AG04450 (cell line): ENCODE measurements around the gene ACHE. TPM values are rescaled to one million over a fixed set of nuclear protein-coding genes. Genes with fewer than 3 reads are reported as not detected.

Experiments
- CTCF ChIA-PET: fragments of 300-600, 350-600 bp; formaldehyde crosslinking; extraction: SDS; loops from one replicate; lab custom pipeline; 2022; ENCODE audit warnings: antibody characterized with exemption, inconsistent platforms; lab: Charles Lee
- POLR2A ChIA-PET: fragments of 350-600 bp; formaldehyde crosslinking; extraction: SDS; loops from one replicate; lab custom pipeline; 2021; ENCODE audit warnings: antibody characterized with exemption, inconsistent platforms; lab: Yijun Ruan, JAX
- DNase-seq: peaks from one replicate; pipeline ENCODE4 v3.0.0-alpha.2; 2011; ENCODE audit warnings: low read depth, low spot score
- H3K27ac ChIP-seq: one replicate; pipeline ENCODE4 v1.5.1; 2012; ENCODE audit warnings: low read depth, low read length, control low read depth
- H3K27me3 ChIP-seq: one replicate; pipeline ENCODE4 v1.6.0; 2012; ENCODE audit warnings: low read length; ENCODE audit not compliant: control insufficient read depth, insufficient read depth
- H3K4me3 ChIP-seq: 2 replicates; pipeline ENCODE4 v1.5.1; 2011; ENCODE audit warnings: mild to moderate bottlenecking, low read depth, low read length, control low read depth
- H3K9me3 ChIP-seq: 2 replicates; pipeline ENCODE4 v1.5.1; 2012; ENCODE audit warnings: low read length; ENCODE audit not compliant: control insufficient read depth, insufficient read depth
- CTCF ChIP-seq: IDR thresholded peaks from 2 replicates; pipeline ENCODE4 v1.5.1; 2011; ENCODE audit warnings: low read depth, low read length, control low read depth, inconsistent platforms
- polyA plus RNA-seq: library from polyadenylated mRNA; depleted of rRNA; stranded (reverse); fragments of >200 nt; gene quantifications from 2 replicates; pipeline ENCODE4 v1.2.3, GENCODE V29; 2011

The ACHE gene
- polyA plus RNA-seq, 1 experiment: 0.24 TPM

GRCh38 chr7:100896732-100897608 is 1.3 kb upstream of the ACHE start:
- TF ChIP-seq CTCF: peak; percentile 70
- H3K27me3 ChIP-seq: peaks cover 33% of the 10 kb centered on the region
- no peaks in the 10 kb centered on the region; the same call in 1 of the 2 replicates for H3K9me3 ChIP-seq
- DNase-seq: no peak
- H3K4me3 ChIP-seq: peak overlapping the region; percentile 31; the same call in 1 of the 2 replicates
- ChIA-PET POLR2A (no interaction called here), CTCF (interaction anchor here (1.4 to 3.0 kb wide), 4 partner anchors 7 to 386 kb away, joined by 3 to 26 read pairs (median 6); partner anchors contain the start of gene UFSP1)
- no peak overlapping the region for H3K27ac ChIP-seq

- no peak overlapping the region for H3K27ac ChIP-seq
- peaks cover 31% of the 10 kb centered on the region for H3K27me3 ChIP-seq
- no peak overlapping the region; the same call in 1 of the 2 replicates for H3K4me3 ChIP-seq
- no peaks in the 10 kb centered on the region; the same call in 1 of the 2 replicates for H3K9me3 ChIP-seq
- TF ChIP-seq CTCF: no peak
- POLR2A ChIA-PET: no interaction called here
- CTCF ChIA-PET: interaction anchor here (3.0 kb wide), 1 partner anchor 163 kb away, joined by 26 read pairs; no protein-coding TSS in a partner anchor
- no peak for DNase-seq
These were observed 456 bp upstream of the ACHE start for GRCh38 chr7:100895956-100896731.

GRCh38 chr7:100894860-100895700 is 608 bp downstream of the ACHE start:
- ChIA-PET CTCF (interaction anchor here (0.6 to 1.6 kb wide), 9 partner anchors 10 to 387 kb away, joined by 3 to 7 read pairs (median 3); no protein-coding TSS in a partner anchor), POLR2A (interaction anchor here (0.6 kb wide), 1 partner anchor 190 kb away, joined by 10 read pairs; no protein-coding TSS in a partner anchor)
- peak overlapping the region; percentile 44 for H3K4me3 ChIP-seq
- H3K27me3 ChIP-seq: peaks cover 26% of the 10 kb centered on the region
- no peak overlapping the region for H3K27ac ChIP-seq
- no peaks in the 10 kb centered on the region; the same call in 1 of the 2 replicates for H3K9me3 ChIP-seq
- peak; percentile 79 for TF ChIP-seq CTCF
- DNase-seq: no peak

- DNase-seq: no peak
- ChIA-PET POLR2A (no interaction called here), CTCF (interaction anchor here (0.6 to 1.6 kb wide), 9 partner anchors 11 to 388 kb away, joined by 3 to 7 read pairs (median 3); no protein-coding TSS in a partner anchor)
These were observed 1.6 kb downstream of the ACHE start for GRCh38 chr7:100893910-100894721.

More at GRCh38 chr7:100893910-100894721, 1.6 kb downstream of the ACHE start:
- TF ChIP-seq CTCF: no peak
- Histone ChIP-seq H3K9me3 (no peaks in the 10 kb centered on the region; the same call in 1 of the 2 replicates), H3K27ac (no peak overlapping the region), H3K27me3 (peaks cover 26% of the 10 kb centered on the region), H3K4me3 (no peak overlapping the region)
